Neural cell (in vitro differentiated cells): ENCODE measurements around the gene CDC34. TPM values are rescaled to one million over a fixed set of nuclear protein-coding genes. Genes with fewer than 3 reads are reported as not detected.

Source experiments
- H2AFZ ChIP-seq: fragments of 200-600, 300-800 bp; sonication (generic), shearing (Covaris generic); 2 replicates; pipeline ENCODE4 v1.6.0; 2014; ENCODE audit warnings: low read depth, mild to moderate bottlenecking, antibody characterized with exemption, low read length, moderate library complexity
- H3F3A ChIP-seq: fragments of 200-600 bp; shearing (Covaris generic); 2 replicates; pipeline ENCODE4 v1.6.1; 2016; ENCODE audit warnings: mild to moderate bottlenecking, moderate library complexity, mixed read lengths, antibody characterized with exemption, low read length; ENCODE audit not compliant: insufficient read depth, poor library complexity, severe bottlenecking
- H3K27ac ChIP-seq: fragments of 200-600, 300-800 bp; sonication (generic), shearing (Covaris generic); 2 replicates; pipeline ENCODE4 v1.5.1; 2014; ENCODE audit warnings: mild to moderate bottlenecking, low read length, moderate library complexity
- H3K27me3 ChIP-seq: fragments of 300-800, 200-600 bp; sonication (generic), shearing (Covaris generic); 2 replicates; pipeline ENCODE4 v1.6.0; 2014; ENCODE audit warnings: mild to moderate bottlenecking, low read depth, low read length, moderate library complexity; ENCODE audit not compliant: insufficient read depth
- H3K36me3 ChIP-seq: fragments of 300-800, 200-600 bp; sonication (generic), shearing (Covaris generic); 2 replicates; pipeline ENCODE4 v1.5.1; 2014; ENCODE audit warnings: mild to moderate bottlenecking, antibody characterized with exemption, low read length, moderate library complexity; ENCODE audit not compliant: insufficient read depth
- H3K4me2 ChIP-seq: fragments of 300-800, 200-600 bp; sonication (generic), shearing (Covaris generic); 2 replicates; pipeline ENCODE4 v1.6.0; 2014; ENCODE audit warnings: mild to moderate bottlenecking, low read length
- H3K4me3 ChIP-seq: fragments of 300-800, 200-600 bp; sonication (generic), shearing (Covaris generic); 2 replicates; pipeline ENCODE4 v1.5.1; 2014; ENCODE audit warnings: mild to moderate bottlenecking, low read length, moderate library complexity
- H3K79me2 ChIP-seq: fragments of 200-600 bp; shearing (Covaris generic); replicated peaks from 2 replicates; pipeline ENCODE4 v1.6.0; 2014; ENCODE audit warnings: mild to moderate bottlenecking, low read length, moderate library complexity; ENCODE audit not compliant: insufficient read depth
- H3K9ac ChIP-seq: fragments of 300-800, 200-600 bp; sonication (generic), shearing (Covaris generic); 2 replicates; pipeline ENCODE4 v1.6.1; 2016; ENCODE audit warnings: mild to moderate bottlenecking, low read length, mixed read lengths
- H3K9me2 ChIP-seq: fragments of 200-600 bp; shearing (Covaris generic); 2 replicates; pipeline ENCODE4 v1.6.1; 2016; ENCODE audit warnings: mild to moderate bottlenecking, low read length, mixed read lengths; ENCODE audit not compliant: insufficient read depth
- H3K9me3 ChIP-seq: fragments of 200-600, 300-800 bp; sonication (generic), shearing (Covaris generic); 2 replicates; pipeline ENCODE4 v1.6.1; 2016; ENCODE audit warnings: mild to moderate bottlenecking, mixed run types, low read length, moderate library complexity, mixed read lengths
- H4K20me1 ChIP-seq: fragments of 200-600 bp; shearing (Covaris generic); 2 replicates; pipeline ENCODE4 v1.6.1; 2016; ENCODE audit warnings: mild to moderate bottlenecking, mixed run types; ENCODE audit not compliant: insufficient read depth
- CTCF ChIP-seq: fragments of 450-650 bp; IDR thresholded peaks from 2 replicates; pipeline ENCODE4 v1.5.1; 2014; ENCODE audit warnings: antibody characterized with exemption, mild to moderate bottlenecking, moderate library complexity; ENCODE audit not compliant: poor library complexity, severe bottlenecking
- EP300 ChIP-seq: fragments of 450-650 bp; conservative IDR thresholded peaks from 2 replicates; pipeline ENCODE4 v1.6.1; 2014; ENCODE audit warnings: antibody characterized with exemption, mild to moderate bottlenecking, moderate library complexity; ENCODE audit not compliant: poor library complexity, severe bottlenecking
- EZH2 ChIP-seq: fragments of 200-600, 300-800 bp; shearing (Covaris generic), sonication (generic); IDR thresholded peaks from 2 replicates; pipeline ENCODE4 v1.6.1; 2014; ENCODE audit warnings: antibody characterized with exemption, low read length, borderline replicate concordance, mild to moderate bottlenecking; ENCODE audit not compliant: insufficient read depth, poor library complexity, severe bottlenecking
- MXI1 ChIP-seq: fragments of 450-650 bp; conservative IDR thresholded peaks from 2 replicates; pipeline ENCODE4 v1.6.1; 2014; ENCODE audit warnings: antibody characterized with exemption, mild to moderate bottlenecking; ENCODE audit not compliant: poor library complexity, severe bottlenecking
- POLR2AphosphoS5 ChIP-seq: IDR thresholded peaks from 2 replicates; pipeline ENCODE4 v1.6.1; 2012
- RAD21 ChIP-seq: fragments of 450-650 bp; conservative IDR thresholded peaks from 2 replicates; pipeline ENCODE4 v1.6.1; 2014; ENCODE audit warnings: antibody characterized with exemption, mild to moderate bottlenecking, moderate library complexity
- REST ChIP-seq: IDR thresholded peaks from 2 replicates; pipeline ENCODE4 v1.6.1; 2012; ENCODE audit warnings: borderline replicate concordance
- SMC3 ChIP-seq: fragments of 450-650 bp; conservative IDR thresholded peaks from 2 replicates; pipeline ENCODE4 v1.6.1; 2014; ENCODE audit warnings: antibody characterized with exemption, mild to moderate bottlenecking, moderate library complexity; ENCODE audit not compliant: poor library complexity
- TAF1 ChIP-seq: IDR thresholded peaks from 2 replicates; pipeline ENCODE4 v1.6.1; 2012; ENCODE audit warnings: low read depth
- polyA minus RNA-seq: library from RNA; depleted of rRNA, polyadenylated mRNA; stranded (reverse); fragments of >200 nt; gene quantifications from 2 replicates; pipeline ENCODE4 v1.2.3, GENCODE V29; 2014
- polyA plus RNA-seq: library from polyadenylated mRNA; depleted of rRNA; stranded (reverse); fragments of >200 nt; gene quantifications from 2 replicates; pipeline ENCODE4 v1.2.3, GENCODE V29; 2014

CDC34 gene
- 155 and 172 TPM in 2 replicates for polyA plus RNA-seq
- polyA minus RNA-seq: 55.0 and 68.7 TPM in 2 replicates

- no peak for TF ChIP-seq RAD21
- TF ChIP-seq POLR2AphosphoS5: peak; percentile 70
- Histone ChIP-seq H3K9me3 (no peaks in the 10 kb centered on the region), H3K27ac (peak within 1 kb of the TSS; percentile 88), H3F3A (no peaks in the 10 kb centered on the region), H3K79me2 (peaks cover 30% of the 10 kb centered on the region), H3K4me3 (peak within 1 kb of the TSS; percentile 99), H2AFZ (peak within 1 kb of the TSS; percentile 27), H4K20me1 (peaks cover 16% of the 10 kb centered on the region), H3K36me3 (no peaks in the 10 kb centered on the region), H3K27me3 (no peaks in the 10 kb centered on the region), H3K9me2 (no peaks in the 10 kb centered on the region), H3K9ac (peak within 1 kb of the TSS; percentile 95), H3K4me2 (peak within 1 kb of the TSS; percentile 67)
Observed at GRCh38 chr19:531753-532560, at the start of gene CDC34. Gene CDC34 (plus strand): TSS chr19:531760. CDS start chr19:531932, 172 bp downstream.

DNA sequence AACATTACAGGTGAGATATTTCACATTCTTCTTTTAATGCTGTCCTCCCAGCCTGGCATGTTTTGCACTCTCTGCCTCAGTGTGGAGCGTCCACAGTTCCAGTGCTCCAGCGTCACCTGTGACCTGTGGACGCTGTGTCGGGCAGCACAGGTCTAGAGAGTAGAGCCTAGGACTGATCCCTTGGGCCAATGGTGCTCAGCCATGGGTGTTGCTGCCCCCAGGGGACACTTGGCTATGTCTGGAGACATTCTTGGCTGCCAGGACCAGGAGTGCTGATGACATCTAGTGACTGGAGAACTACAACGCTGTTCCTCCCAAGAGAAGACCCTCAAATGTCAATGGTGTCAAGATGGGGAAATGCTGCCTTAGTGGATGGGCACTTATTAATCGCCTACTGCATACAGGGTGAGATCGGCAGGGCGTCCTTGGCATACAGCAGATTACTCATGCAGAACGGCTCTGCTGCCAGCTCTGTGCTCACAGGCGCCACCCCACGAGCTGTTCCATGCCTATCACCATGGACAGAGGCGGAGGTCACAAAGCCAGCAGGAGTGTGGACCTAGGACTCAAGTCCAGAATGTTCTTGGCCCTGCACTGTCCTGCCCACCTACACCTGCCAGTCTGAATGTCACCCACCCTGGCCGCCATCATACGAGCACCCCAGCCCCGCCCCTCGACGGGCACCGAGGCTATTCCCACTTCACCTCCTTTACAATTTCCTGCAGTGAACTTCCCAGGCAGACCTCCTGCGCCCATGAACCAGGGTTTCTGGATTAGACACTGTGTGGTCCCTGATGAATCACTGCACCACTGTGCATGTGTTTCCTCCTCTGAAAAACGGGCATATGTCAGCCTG lies 49.1 kb upstream of the CDC34 start:
- no peaks in the 10 kb centered on the region for H3K27me3 ChIP-seq
- no peaks in the 10 kb centered on the region for H3K79me2 ChIP-seq
- H3K4me2 ChIP-seq: no peak overlapping the region
- no peak overlapping the region for H3K4me3 ChIP-seq
- no peak overlapping the region for H3K9ac ChIP-seq
- no peaks in the 10 kb centered on the region for H3K9me2 ChIP-seq
- H4K20me1 ChIP-seq: no peaks in the 10 kb centered on the region
- H3K27ac ChIP-seq: no peak overlapping the region
- H2AFZ ChIP-seq: no peak overlapping the region
- H3K9me3 ChIP-seq: peaks cover 2% of the 10 kb centered on the region
- TF ChIP-seq SMC3: no peak
- no peak for TF ChIP-seq TAF1
- no peak for TF ChIP-seq EZH2
- TF ChIP-seq EP300: no peak
- TF ChIP-seq REST: no peak
- no peak for TF ChIP-seq CTCF
- no peak for TF ChIP-seq MXI1
- no peak for TF ChIP-seq POLR2AphosphoS5
- no peak for TF ChIP-seq RAD21
- no peaks in the 10 kb centered on the region for H3F3A ChIP-seq
- no peaks in the 10 kb centered on the region for H3K36me3 ChIP-seq
